ENCODE data around the gene MS4A1. TPM values are rescaled to one million over a fixed set of nuclear protein-coding genes. Genes with fewer than 3 reads are reported as not detected.

MS4A1 gene
- total RNA-seq, 1 experiment from 2014 or later = not detected

DNA sequence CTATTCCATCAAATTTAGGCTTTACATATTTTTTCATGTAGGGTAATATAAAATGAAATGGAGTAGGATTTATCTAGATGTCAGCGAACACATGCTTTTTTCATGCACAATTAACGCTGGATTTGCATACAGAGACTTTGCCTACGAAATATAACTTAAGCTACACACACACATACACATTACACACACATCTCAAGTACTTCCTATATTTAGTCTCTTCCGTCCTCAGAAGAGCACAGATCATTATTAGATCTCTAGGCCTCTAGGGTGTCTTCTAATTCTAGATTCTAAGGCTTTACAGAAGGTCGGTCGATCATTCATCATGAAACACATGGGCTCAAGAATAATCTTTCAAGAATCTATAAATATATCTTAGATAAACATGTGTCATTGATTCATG lies 55.7 kb downstream of the MS4A1 start:
- peaks cover 16 to 21% of the 10 kb centered on the region in 2 experiments for H3K9me3 Mint-ChIP-seq
- Histone ChIP-seq H2AFZ (ENCODE audit: low read length) (no peak overlapping the region), H3K18ac (ENCODE audit: insufficient read length, low read depth, low read length) (no peak overlapping the region), H3K79me1 (ENCODE audit: insufficient read depth, low read depth, low read length, poor library complexity, severe bottlenecking) (no peaks in the 10 kb centered on the region), H2BK20ac (ENCODE audit: low read depth, low read length, poor library complexity, severe bottlenecking) (no peak overlapping the region), H3K14ac (ENCODE audit: insufficient read depth, low read length) (no peak overlapping the region), H3T11ph (ENCODE audit: low read length) (no peak overlapping the region), H4K91ac (ENCODE audit: insufficient read length, low read depth, low read length) (no peak overlapping the region), H2AK5ac (ENCODE audit: insufficient read length, low read length) (no peak overlapping the region), H2BK120ac (ENCODE audit: low read depth, low read length, poor library complexity, severe bottlenecking) (no peak overlapping the region), H3K4ac (ENCODE audit: low read depth, low read length) (no peak overlapping the region), H3K27me3 (ENCODE audit: insufficient read depth, low read length) (no peaks in the 10 kb centered on the region), H3K56ac (ENCODE audit: insufficient read length, low read depth, low read length) (no peak overlapping the region), H4K5ac (ENCODE audit: insufficient read length, low read depth, low read length) (no peak overlapping the region), H3K9ac (ENCODE audit: extremely low read depth, insufficient read length, low read length) (no peak overlapping the region), H3K4me2 (ENCODE audit: insufficient read depth, insufficient read length, low read length) (no peak overlapping the region), H2BK15ac (ENCODE audit: low read depth, low read length) (no peak overlapping the region), H2BK12ac (ENCODE audit: insufficient read length, low read depth, low read length) (no peak overlapping the region), H3K9me3 (ENCODE audit: control insufficient read depth, low read depth, low read length) (no peaks in the 10 kb centered on the region), H3K23me2 (ENCODE audit: insufficient read length, low read depth, low read length, poor library complexity, severe bottlenecking) (no peaks in the 10 kb centered on the region), H2BK5ac (ENCODE audit: insufficient read length, low read length) (no peak overlapping the region), H3K27ac (ENCODE audit: insufficient read length, low read depth, low read length) (no peak overlapping the region), H4K20me1 (ENCODE audit: control insufficient read depth, insufficient read depth, insufficient read length) (no peaks in the 10 kb centered on the region), H3K79me2 (ENCODE audit: insufficient read depth, low read length) (no peaks in the 10 kb centered on the region), H4K8ac (replicated peaks; ENCODE audit: insufficient read length, low read depth, low read length) (no peak overlapping the region), H3K23ac (ENCODE audit: insufficient read length, low read depth, low read length) (no peak overlapping the region), H3K4me1 (ENCODE audit: insufficient read depth, low read length) (no peaks in the 10 kb centered on the region)
- H3K4me1 Mint-ChIP-seq = peaks cover 0 to 5% of the 10 kb centered on the region in 2 experiments; a peak in 2 of 4 replicates
- TF ChIP-seq, protein P1, sequence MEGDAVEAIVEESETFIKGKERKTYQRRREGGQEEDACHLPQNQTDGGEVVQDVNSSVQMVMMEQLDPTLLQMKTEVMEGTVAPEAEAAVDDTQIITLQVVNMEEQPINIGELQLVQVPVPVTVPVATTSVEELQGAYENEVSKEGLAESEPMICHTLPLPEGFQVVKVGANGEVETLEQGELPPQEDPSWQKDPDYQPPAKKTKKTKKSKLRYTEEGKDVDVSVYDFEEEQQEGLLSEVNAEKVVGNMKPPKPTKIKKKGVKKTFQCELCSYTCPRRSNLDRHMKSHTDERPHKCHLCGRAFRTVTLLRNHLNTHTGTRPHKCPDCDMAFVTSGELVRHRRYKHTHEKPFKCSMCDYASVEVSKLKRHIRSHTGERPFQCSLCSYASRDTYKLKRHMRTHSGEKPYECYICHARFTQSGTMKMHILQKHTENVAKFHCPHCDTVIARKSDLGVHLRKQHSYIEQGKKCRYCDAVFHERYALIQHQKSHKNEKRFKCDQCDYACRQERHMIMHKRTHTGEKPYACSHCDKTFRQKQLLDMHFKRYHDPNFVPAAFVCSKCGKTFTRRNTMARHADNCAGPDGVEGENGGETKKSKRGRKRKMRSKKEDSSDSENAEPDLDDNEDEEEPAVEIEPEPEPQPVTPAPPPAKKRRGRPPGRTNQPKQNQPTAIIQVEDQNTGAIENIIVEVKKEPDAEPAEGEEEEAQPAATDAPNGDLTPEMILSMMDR (conservative IDR thresholded peaks at IDR 0.05) = no peak
- no peak overlapping the region for H3K4me3 Mint-ChIP-seq
- H3K36me3 Mint-ChIP-seq (ENCODE audit: insufficient read depth in 1 of 3, low read depth in 3 of 3) = peaks cover 5 to 18% (median 8%) of the 10 kb centered on the region in 3 experiments; a peak in 6 of 7 replicates
- no peak overlapping the region for H3K27ac Mint-ChIP-seq
- no CpG with 5 or more reads among the region's 6 CpGs for WGBS (ENCODE audit: extremely low coverage, insufficient read length, low lambda C conversion rate)
- H3K27me3 Mint-ChIP-seq (ENCODE audit: low read depth) = no peaks in the 10 kb centered on the region
- DNase-seq = no peak

All from H9 (cell line).